Colon (tissue), 2 donors: Measurements from ENCODE around the gene PLCL1.

Source experiments
- FAIRE-seq: peaks from 2 replicates; lab custom pipeline; 2012; peaks lifted over from hg19 to GRCh38; lab: Jason Lieb, UNC
- donor health status: control.
- donor health status: control.

Gene PLCL1

DNA sequence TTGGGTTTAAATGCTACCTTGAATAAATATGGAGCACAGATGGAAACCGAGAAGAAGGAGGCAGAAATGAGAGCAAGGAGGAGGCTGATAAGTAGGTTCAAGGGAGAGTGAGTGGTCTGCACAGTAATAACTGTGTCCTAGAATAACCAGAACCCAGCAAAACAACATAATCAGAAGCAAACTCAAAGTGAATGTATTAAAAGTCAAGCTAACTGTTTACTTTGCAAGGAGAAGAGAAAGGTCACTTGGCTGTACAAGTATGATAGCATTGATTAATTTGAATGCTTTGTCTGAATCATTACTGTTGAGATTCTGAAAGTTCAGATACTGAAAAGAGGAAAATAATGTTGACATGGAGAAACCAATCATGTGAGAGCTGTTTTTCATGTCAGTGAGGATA lies 258.8 kb downstream of the PLCL1 start:
- FAIRE-seq, result no peak

DNA sequence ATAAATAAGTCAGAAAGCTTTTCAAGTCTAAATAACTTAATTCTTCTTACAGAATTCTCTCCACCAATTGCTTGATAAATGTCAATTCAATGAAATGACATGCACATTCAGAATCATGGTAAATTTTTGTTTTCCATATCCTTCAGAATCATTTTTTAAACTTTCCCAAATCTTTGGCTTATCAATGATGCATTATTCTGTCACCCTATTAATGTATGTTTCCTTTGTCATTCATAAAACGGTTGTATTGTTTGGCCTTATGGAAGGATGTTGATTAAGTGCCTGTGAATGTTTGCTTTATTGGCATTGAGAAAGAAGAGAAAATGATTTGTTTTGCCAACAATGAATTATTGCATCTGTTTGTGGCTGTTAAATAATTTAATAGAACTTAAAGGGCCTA lies 260.9 kb downstream of the PLCL1 start:
- no peak for FAIRE-seq

DNA sequence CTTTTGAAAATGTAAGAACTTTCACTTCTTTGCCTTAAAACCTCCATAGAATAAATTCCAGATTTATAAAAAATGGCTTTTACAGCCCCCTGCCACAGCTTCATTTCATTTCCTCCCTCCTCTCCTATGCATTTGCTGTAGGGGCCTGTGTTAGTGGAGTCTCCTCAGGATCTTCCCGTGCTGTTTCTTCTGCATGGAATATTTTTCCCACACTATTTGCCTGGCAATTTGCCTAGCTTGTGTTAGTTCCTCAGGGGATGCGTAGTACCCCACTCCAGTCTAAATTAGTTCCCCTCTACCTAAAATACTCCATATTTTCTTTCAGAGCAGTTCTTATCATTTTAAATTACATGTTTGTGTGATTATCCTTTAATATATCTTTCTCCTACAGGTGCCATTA lies 262.2 kb downstream of the PLCL1 start:
- no peak for FAIRE-seq

DNA sequence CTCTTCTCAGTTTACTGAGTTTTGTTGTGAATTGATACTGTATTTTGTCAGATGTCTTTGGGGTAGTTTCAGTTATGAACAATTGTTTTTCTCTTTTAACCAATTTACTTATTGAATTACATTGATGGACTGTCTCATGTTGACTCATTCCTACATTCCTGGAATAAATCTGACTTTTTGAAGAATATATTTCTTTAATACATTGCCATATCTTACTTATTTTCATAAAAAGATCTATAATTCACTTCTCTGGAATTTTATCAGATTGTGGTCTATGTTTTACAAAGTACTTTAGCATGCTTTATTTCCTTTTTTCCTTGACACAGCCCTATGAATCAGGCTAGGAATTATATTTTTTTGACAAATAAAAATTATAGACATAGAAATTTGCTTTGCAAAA lies 268.3 kb downstream of the PLCL1 start:
- no peak for FAIRE-seq

DNA sequence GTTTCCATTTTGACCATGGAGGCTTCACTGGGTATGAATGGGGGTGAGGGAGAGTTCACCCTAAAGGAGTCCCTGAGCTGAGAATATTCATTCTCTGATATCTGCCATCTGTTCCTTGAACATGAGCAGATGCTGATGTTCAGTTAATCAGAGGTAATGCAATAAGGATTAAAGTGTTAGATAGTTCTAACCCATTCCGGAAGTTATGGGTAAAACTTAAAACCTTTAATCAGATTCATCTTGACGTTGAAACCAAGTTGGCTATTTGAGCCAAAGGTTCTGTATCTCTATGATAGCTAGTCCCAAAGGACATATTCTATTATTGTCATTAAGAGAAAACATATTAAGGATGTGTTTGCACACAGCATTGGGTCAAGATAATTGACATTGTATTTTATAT lies 268.9 kb downstream of the PLCL1 start:
- FAIRE-seq, result no peak

DNA sequence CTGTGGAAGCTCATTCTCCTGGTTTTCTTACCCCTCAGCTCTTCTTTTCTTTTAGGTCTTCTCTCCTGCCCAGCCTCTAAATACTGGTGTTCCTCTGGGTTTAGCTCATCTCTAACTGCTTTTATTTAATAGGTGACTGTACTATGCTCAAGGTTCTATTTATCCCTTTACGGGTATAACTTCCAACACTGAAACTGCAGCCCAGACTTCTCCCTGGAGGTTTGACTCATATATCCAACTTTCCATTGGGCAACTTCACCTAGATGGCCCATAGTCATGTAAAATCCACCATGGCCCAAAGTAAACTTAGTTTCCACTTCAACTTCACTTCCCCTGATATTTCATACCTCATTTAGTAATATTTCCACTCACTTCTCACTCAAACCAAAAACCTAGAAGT lies 273.1 kb downstream of the PLCL1 start:
- FAIRE-seq, result no peak

DNA sequence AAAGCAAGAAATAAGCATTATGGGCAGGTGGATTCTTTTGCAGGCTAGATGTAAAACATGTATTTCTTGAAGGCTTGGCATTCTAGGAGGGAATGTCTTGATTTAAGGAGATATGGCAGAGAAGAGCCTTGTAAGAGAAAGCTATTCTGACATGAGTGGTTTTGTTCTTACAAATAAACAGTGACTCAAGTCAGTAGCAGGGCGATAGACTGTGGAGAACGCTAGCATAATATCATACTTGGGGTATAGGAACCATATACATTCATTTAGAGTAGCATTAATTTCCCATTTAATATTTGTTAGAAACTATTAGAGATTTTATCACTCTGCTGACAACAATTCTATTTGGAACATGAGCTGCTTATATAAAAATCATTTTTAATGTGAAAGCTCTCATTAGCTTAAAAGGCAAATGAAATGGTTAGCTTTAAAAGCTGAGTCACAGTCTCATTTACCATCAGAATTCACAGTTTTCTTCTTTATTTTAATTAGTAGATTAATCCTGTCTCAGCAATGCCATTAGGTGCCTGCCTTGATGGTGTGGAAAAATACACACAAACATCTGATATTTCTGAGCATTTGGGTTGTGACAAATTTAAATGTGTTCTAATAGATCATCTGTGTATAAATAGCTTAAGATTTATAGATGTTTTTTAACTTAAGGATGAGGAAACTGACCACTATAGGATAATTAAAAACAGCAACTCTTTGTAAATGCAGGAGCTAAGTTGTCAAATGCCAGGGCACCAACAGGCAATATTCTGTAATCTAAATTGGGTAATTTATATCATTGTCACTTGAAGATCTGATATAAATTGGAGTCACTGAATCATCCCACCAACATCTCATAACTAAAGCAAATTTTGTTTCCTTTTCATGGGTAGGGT lies 276.7 kb downstream of the PLCL1 start:
- no peak for FAIRE-seq

DNA sequence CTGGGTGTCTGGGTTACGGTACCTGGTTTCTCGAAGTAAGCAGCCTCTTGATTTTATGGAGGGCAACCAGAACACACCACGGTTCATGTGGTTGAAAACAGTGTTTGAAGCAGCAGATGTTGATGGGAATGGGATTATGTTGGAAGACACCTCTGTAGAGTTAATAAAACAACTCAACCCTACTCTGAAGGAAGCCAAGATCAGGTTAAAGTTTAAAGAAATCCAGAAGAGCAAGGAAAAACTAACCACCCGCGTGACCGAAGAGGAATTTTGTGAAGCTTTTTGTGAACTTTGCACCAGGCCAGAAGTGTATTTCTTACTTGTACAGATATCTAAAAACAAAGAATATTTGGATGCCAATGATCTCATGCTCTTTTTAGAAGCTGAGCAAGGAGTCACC lies 279.8 kb downstream of the PLCL1 start:
- no peak for FAIRE-seq

DNA sequence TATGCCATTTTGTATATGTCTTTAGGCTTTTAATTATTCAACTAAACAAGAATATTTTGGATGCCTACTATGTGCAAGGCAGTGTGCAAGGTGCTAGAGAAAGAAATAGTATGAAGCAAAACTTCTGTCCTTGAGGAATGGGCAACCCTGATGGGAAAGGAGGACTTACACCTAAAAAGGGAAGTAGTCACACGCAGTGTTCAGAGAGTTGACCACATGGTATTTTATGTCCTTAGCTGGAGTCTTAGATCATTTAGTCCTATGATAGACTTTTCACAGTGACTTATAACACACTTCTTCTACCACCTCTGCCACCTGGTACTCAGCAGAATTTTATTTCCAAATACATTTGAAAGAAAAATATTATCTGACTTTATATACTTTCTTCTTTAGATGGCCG lies 291.6 kb downstream of the PLCL1 start:
- no peak for FAIRE-seq

DNA sequence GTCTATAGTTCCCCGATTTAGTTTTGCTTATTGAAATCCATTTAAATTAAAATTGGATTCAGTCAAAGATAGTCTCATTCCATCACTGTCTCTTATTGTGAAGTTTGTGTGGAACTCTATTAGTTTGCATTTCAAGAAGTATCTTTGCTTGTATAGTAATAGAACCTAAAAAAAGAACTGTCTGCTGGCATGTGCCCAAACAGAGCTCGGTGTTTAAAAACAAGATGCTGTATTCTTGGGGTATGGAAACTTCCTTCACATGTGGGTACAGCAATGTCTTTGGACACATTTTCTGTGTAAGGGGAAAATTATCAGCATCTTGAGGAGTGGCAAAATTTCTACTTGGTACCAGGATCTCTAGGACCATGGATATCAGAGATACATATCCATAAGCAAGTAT lies 292.6 kb downstream of the PLCL1 start:
- no peak for FAIRE-seq

DNA sequence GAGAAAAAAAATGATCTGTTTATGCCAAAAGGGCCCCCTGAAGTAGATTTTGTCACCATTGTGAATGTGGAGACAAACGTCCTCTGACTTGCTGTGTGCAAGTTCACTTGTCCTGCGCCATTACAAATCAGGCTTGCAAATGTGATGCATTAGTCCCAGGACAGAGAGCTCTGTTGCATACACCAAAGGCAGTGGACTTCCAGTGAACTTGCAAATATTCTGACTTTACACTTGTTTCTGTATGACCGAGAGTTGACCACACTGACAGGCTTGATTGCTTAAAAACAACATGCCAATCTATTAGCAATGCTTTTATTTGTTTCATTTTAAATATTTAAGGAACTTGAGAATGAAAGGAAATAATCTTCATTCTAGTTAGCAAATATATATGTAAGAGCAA lies 293.2 kb downstream of the PLCL1 start:
- FAIRE-seq, result no peak

DNA sequence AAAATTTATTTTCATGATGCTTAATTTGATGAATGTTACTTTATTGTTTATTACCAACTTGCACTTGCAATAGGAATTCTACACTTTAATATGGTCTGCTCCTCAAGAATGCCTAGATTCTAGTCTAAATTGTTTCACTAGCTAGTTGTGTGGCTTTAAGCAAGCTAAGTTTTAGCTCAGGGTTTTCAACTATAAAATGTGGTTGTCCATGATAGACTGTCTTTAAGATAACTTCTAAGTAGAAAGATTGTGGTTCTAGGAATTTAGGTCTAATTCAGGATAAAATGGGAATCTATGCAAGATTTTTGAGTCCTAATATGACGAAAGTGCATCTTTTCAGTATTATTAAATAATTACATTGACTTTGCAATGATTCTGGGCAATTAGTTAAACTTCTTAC lies 294.0 kb downstream of the PLCL1 start:
- FAIRE-seq, result no peak

DNA sequence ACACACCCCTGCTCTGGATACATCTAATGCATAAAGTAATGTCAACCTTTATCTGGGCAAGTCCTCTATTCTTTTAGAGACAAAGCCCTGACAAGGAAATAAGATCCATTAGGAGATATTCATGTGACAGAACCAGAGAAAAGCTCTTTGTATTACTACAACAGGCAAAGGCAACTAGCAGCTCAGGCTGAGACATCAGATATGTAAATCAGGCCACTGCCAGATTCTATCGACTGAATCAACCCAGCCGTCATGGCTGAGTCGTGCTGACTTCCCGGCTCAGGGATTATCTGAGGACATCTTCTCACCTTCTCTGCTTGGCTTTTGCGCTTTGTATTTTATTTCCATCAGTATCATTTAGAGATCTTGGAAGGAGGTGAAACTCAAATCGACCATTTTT lies 294.5 kb downstream of the PLCL1 start:
- no peak for FAIRE-seq

DNA sequence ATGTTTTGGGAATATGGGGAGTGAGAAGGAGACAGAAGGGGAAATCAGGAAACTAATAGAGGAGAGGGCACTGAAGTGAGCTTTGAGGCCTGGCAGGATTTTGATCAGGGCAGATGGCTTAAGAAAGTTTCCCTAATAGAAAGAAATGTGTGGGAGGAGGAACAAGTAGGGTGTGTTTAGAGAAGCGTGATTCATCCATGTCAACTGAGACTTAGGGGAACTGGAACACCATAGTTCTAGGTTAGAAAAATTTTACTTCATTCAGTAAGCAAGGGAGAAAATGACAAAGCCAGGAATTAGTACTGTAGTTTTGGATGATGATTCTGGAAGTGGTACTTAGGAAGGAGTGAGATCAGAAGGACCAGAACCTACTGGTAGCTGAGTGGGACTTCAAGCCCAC lies 296.0 kb downstream of the PLCL1 start:
- FAIRE-seq, result no peak

DNA sequence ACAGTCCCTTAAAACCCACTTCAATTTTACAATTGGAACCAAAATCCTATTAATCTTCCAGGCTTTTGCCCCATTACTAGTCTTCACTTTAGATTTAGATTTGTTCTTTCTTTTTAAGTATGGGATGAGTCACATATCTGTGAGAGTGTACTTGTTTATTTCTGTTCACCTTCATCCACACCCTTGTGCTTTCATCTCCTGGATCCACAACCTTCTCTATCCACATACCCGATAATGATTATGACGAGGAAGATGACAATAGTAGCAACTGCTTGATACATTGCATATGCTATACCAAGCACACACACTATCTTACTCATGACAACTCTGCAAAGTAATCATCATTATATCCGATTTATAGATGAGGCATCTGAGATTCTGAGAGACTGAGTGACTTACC lies 297.3 kb downstream of the PLCL1 start:
- no peak for FAIRE-seq

DNA sequence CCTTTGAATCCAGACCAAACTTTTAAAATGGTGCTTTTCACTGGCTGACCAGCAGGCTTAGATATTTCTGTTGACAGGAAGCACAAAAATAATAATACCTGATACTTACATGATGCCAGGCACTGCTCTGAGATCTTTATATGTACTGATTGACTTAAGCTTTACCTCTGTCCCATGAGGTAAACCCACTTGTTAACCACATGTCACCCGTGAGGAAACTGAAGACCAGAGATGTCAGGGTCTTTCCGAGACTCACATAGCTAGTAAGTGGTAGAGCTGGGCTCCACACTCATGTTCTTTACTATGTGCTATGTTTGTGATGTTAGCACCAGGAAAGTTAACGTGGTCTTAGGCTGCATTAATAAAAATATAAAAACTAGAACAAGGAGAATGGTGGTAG lies 297.7 kb downstream of the PLCL1 start:
- FAIRE-seq, result no peak

DNA sequence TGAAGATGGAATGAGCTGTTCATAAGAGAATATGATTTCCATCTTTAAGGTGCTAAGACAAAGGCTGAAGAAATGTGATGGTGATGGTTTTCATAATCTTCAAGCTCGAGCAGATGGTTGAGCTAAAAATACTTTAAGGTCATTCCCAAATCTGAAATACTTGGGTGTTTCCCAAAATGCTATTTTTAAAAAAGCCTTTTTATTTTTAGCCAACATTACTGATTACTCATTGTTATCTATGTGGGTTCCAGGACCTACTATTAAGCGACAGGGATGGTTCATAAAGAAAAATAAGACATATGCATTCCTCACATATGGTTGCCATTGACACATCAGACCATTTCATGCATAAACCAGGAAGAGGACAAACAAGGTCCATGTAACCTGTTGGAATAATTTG lies 298.5 kb downstream of the PLCL1 start:
- no peak for FAIRE-seq

DNA sequence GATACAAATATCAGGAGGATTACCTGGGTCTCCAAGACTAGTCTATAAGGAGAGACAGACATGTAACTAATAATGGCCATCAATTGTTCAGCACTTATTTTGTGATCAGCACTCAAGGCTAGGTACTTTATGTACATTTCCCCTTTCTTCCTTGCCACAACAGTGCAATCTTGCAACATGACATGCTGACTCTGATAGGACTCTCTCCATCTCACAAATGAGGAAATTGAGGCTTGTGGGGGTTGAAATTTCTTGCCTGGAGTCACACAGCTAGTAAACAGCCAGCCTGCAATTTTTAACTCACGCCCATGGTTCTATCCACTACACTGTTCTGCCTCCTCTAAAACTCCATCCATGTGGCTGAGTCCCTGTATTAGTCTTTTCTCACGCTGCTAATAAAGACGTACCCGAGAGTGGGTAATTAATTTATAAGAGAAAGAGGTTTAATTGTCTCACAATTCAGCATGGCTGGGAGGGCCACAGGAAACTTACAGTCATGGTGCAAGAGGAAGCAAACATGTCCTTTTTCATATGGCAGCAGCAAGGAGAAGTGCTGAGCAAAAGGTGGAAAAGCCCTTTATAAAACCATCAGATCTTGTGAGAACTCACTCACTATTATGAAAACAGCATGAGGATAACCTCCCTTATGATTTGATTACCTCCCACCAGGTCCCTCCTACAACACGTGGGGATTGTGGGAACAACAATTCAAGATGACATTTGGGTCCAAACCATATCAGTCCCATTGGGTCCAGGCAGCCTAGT lies 302.4 kb downstream of the PLCL1 start:
- FAIRE-seq, result no peak

DNA sequence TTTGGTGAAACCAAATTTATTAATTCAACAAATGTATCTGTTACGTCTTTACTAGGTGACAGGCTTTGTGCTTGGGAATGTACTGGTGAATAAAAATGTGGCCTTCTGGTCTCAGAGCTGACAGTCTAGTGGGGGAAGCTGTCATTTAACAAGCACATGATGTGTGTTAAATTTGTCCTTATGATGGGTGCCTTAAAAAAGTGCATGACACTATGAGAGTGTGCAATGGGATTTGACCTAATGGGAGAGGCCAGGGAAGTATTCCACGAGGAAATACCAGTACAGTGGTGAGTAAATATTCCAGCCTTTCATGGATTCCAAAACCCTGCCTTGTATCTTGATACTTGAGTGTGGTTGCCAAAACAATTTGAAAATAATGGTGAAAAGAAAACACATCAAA lies 308.9 kb downstream of the PLCL1 start:
- FAIRE-seq, result no peak

DNA sequence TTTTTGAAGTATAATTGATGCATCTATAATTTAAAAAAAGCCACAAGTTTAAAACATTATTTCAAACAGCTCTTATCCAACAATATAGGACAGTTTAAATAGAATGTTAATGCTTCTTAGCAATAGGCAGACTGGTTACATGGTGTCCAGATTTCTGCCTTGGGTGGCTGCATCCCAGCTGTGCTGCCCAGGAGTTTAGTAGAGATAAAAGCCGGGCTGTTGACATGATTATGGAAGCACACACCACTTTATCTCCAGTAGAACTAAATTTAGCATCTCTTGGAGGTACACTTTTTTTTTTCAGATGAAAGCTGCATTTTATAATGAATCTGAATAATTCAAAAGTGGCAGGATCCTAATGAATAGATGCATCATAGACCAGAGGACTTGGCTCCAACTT lies 309.7 kb downstream of the PLCL1 start:
- no peak for FAIRE-seq

DNA sequence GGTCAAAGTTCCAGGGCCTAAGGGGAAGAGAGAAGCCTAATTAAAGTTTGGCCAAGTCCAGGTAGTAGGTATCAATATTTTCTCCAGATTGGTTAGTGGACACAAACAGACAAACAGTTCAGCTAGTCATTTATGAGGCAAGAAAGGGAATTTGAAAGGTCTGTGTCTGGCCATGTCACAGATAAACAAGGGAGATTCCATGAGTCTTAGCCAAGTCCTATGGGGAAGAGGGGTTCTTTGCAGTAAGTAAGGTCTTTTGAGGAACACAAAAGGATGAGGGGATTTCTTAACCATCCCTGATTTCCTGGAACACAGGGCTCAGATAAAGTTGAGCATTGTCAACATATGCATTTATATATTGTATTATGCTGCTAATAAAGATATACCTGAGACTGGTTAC lies 310.8 kb downstream of the PLCL1 start:
- FAIRE-seq, result no peak

DNA sequence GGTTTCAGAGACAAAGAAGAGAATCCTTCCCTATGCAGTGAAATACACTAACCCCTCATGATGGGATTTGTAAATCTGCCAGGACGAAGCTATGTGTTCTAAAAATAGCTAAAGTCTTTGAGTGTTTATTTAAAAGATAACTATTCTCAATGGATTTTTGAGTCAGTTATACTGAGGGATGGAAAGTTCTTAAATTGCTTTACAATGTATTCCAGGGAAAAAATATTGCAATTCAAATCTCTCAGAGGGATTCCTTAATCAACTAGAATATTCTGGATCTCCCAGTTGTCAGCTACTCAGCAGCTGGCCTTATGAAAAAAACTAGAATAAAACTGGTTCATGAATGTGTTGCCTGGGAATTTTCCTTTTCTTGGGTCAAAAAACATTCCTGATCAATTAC lies 312.4 kb downstream of the PLCL1 start:
- no peak for FAIRE-seq

DNA sequence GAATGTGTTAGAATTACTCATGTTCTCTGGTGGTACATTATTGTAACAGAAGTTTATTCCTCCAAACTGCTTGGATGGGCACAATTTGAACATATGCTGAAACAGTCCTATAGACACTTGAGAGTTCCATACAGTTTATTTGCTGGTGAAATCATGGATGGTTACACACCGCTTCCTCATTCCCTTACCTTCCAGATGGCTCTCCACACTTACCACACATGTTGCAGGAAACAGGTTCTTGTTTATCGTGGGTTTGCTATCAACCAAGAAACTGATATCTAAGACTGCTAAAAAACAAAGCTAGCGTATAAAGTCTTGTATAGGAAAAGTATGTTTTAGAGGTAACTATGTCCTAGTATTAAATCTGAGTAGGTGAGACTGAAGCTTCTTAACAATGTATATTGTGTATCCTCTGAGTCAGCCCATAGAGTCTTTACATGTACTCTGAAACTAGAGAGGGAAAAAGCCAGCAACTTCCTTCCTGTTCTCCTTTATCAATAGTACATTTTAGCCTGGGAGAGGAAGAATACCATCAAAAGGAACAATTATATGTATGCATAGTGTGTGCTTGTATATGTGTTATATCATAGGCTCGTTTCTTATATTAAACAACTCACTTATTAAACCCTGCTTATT lies 313.1 kb downstream of the PLCL1 start:
- no peak for FAIRE-seq
